H1 (cell line): ENCODE data around the gene PTN.

Experiments
- CBX5 ChIP-seq: fragments of 300-800, 300-1000 bp; sonication (generic); IDR thresholded peaks from 2 replicates; pipeline ENCODE4 v1.7.1; 2016; ENCODE audit warnings: antibody characterized with exemption, low read length, low read depth
- CEBPB ChIP-seq: IDR thresholded peaks from 2 replicates; pipeline ENCODE4 v1.6.1; 2012; ENCODE audit warnings: low read depth, low read length
- EP300 ChIP-seq, 2 experiments: IDR thresholded peaks; 1 replicate in 1 of 2; 2 replicates in 1 of 2; pipeline ENCODE4 v1.6.1; 2011 to 2012; ENCODE audit warnings: low read depth in 2 of 2, low read length in 2 of 2, mild to moderate bottlenecking in 2 of 2, borderline replicate concordance in 1 of 2, inconsistent platforms in 1 of 2, moderate library complexity in 1 of 2
- EZH2 ChIP-seq: fragments of 200-600 bp; sonication (generic); IDR thresholded peaks from 2 replicates; pipeline ENCODE4 v1.7.1; 2012; ENCODE audit warnings: low read depth, mild to moderate bottlenecking, moderate library complexity, low read length, inconsistent platforms; ENCODE audit not compliant: severe bottlenecking
- GABPA ChIP-seq: IDR thresholded peaks from 2 replicates; pipeline ENCODE4 v1.6.1; 2011; ENCODE audit warnings: mild to moderate bottlenecking, low read length, moderate library complexity, borderline replicate concordance; ENCODE audit not compliant: insufficient read depth
- JUN ChIP-seq: IDR thresholded peaks from 2 replicates; pipeline ENCODE4 v1.6.1; 2011; ENCODE audit warnings: low read depth, mild to moderate bottlenecking, improper control_type of control experiment, low read length
- KDM5A ChIP-seq: fragments of 200-600 bp; IDR thresholded peaks from 2 replicates; pipeline ENCODE4 v1.7.1; 2012; ENCODE audit warnings: mild to moderate bottlenecking, low read length, inconsistent platforms, mixed read lengths
- POLR2A ChIP-seq, 2 experiments: IDR thresholded peaks; 1 replicate in 1 of 2; 2 replicates in 1 of 2; pipeline ENCODE4 v1.6.1; 2011; ENCODE audit warnings: low read depth in 2 of 2, low read length in 2 of 2, mild to moderate bottlenecking in 2 of 2; ENCODE audit errors: control extremely low read depth in 1 of 2
- POLR2AphosphoS5 ChIP-seq: IDR thresholded peaks from 2 replicates; pipeline ENCODE4 v1.6.1; 2011; ENCODE audit warnings: low read depth, low read length
- RFX5 ChIP-seq: IDR thresholded peaks from 2 replicates; pipeline ENCODE4 v1.6.1; 2011; ENCODE audit warnings: low read depth, low read length, improper control_type of control experiment, borderline replicate concordance
- RNF2 ChIP-seq: fragments of 200-900, 300-1000 bp; sonication (generic); IDR thresholded peaks from 2 replicates; pipeline ENCODE4 v1.7.1; 2016; ENCODE audit warnings: borderline replicate concordance, low read depth, mild to moderate bottlenecking, antibody characterized with exemption, low read length; ENCODE audit not compliant: poor library complexity, severe bottlenecking; ENCODE audit errors: missing control alignments
- SIN3A ChIP-seq, 2 experiments: IDR thresholded peaks in 1 of 2; conservative IDR thresholded peaks in 1 of 2; 2 replicates each; pipeline ENCODE4 v1.6.1; 2011 to 2012; ENCODE audit warnings: low read length in 2 of 2, improper control_type of control experiment in 1 of 2, low read depth in 1 of 2, mild to moderate bottlenecking in 1 of 2
- SP1 ChIP-seq: IDR thresholded peaks from 2 replicates; pipeline ENCODE4 v1.6.1; 2011; ENCODE audit warnings: low read depth, low read length
- TF ChIP-seq, protein P1 (sequence below), 3 experiments: IDR thresholded peaks; 1 replicate in 2 of 3; 2 replicates in 1 of 3; pipeline versions ENCODE4 v1.5.1 to v1.6.1; 2011; ENCODE audit warnings: low read length in 3 of 3, mild to moderate bottlenecking in 3 of 3, inconsistent platforms in 2 of 3, low read depth in 1 of 3, moderate library complexity in 1 of 3; ENCODE audit not compliant: insufficient read depth in 1 of 3; ENCODE audit errors: control extremely low read depth in 1 of 3

DNA sequence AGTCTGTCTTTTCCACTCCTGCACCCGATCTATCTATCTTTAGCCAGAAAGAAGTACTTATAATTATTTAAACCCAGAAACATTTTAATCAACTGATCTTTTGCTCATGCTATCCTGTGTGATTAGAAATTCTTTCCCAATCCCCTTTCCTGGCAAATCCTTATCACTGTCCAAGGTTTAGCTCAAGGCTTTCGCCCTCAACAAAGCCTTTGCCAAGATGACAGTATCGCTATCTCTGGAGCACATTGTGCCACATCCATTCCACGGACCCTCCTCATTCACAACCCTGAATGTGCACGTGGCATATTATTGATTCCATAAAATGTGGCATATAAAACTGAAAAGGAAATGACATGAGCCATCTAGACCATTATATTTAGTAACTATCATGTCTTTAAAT, 71.3 kb downstream of the PTN start:
- TF ChIP-seq, protein P1, sequence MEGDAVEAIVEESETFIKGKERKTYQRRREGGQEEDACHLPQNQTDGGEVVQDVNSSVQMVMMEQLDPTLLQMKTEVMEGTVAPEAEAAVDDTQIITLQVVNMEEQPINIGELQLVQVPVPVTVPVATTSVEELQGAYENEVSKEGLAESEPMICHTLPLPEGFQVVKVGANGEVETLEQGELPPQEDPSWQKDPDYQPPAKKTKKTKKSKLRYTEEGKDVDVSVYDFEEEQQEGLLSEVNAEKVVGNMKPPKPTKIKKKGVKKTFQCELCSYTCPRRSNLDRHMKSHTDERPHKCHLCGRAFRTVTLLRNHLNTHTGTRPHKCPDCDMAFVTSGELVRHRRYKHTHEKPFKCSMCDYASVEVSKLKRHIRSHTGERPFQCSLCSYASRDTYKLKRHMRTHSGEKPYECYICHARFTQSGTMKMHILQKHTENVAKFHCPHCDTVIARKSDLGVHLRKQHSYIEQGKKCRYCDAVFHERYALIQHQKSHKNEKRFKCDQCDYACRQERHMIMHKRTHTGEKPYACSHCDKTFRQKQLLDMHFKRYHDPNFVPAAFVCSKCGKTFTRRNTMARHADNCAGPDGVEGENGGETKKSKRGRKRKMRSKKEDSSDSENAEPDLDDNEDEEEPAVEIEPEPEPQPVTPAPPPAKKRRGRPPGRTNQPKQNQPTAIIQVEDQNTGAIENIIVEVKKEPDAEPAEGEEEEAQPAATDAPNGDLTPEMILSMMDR (IDR thresholded peaks at IDR 0.05; ENCODE audit: control extremely low read depth in 1 of 3, insufficient read depth in 1 of 3, low read depth in 1 of 3, low read length in 3 of 3), result no peak
- TF ChIP-seq SIN3A (conservative IDR thresholded peaks at IDR 0.05 in 1 of 2, IDR thresholded peaks at IDR 0.05 in 1 of 2; ENCODE audit: low read depth in 1 of 2, low read length in 2 of 2) (no peak), EP300 (IDR thresholded peaks at IDR 0.05; ENCODE audit: borderline replicate concordance in 1 of 2, low read depth in 2 of 2, low read length in 2 of 2) (no peak), RNF2 (no peak), GABPA (no peak), SP1 (no peak), CEBPB (no peak), JUN (no peak), CBX5 (no peak), POLR2A (IDR thresholded peaks at IDR 0.05; ENCODE audit: control extremely low read depth in 1 of 2, low read depth in 2 of 2, low read length in 2 of 2) (no peak), EZH2 (no peak), RFX5 (no peak), POLR2AphosphoS5 (no peak), KDM5A (no peak)
